Breast epithelium (tissue), 3 donors: Measurements from ENCODE around the gene DONSON.

Source experiments
- POLR2A ChIP-seq: fragments of 450-650 bp; IDR thresholded peaks from one replicate; pipeline ENCODE4 v1.6.1; 2016; ENCODE audit warnings: antibody characterized with exemption, mild to moderate bottlenecking, moderate library complexity
- TF ChIP-seq, protein P1 (sequence below), 3 donors: fragments of 450-650 bp; IDR thresholded peaks; one replicate each; pipeline ENCODE4 v1.5.1; 2016 to 2017; ENCODE audit warnings: antibody characterized with exemption in 3 of 3, mild to moderate bottlenecking in 3 of 3, moderate library complexity in 3 of 3

- TF ChIP-seq, protein P1, sequence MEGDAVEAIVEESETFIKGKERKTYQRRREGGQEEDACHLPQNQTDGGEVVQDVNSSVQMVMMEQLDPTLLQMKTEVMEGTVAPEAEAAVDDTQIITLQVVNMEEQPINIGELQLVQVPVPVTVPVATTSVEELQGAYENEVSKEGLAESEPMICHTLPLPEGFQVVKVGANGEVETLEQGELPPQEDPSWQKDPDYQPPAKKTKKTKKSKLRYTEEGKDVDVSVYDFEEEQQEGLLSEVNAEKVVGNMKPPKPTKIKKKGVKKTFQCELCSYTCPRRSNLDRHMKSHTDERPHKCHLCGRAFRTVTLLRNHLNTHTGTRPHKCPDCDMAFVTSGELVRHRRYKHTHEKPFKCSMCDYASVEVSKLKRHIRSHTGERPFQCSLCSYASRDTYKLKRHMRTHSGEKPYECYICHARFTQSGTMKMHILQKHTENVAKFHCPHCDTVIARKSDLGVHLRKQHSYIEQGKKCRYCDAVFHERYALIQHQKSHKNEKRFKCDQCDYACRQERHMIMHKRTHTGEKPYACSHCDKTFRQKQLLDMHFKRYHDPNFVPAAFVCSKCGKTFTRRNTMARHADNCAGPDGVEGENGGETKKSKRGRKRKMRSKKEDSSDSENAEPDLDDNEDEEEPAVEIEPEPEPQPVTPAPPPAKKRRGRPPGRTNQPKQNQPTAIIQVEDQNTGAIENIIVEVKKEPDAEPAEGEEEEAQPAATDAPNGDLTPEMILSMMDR (IDR thresholded peaks at IDR 0.05): no peak
- TF ChIP-seq POLR2A: no peak
Observed at GRCh38 chr21:33541105-33541711, 47.3 kb downstream of the DONSON start.
